HG03280 (cell line): ENCODE data around the gene DDX51.

Experiments
- ATAC-seq: cut with Tn5 transposase; IDR thresholded peaks from one replicate; pipeline ENCODE4 v1.9.1; 2021; ENCODE audit warnings: mild to moderate bottlenecking, moderate library complexity; ENCODE audit not compliant: unreplicated experiment

DDX51 gene

GRCh38 chr12:132167611-132168310 lies 23.6 kb upstream of the DDX51 start:
- ATAC-seq: no peak

DNA sequence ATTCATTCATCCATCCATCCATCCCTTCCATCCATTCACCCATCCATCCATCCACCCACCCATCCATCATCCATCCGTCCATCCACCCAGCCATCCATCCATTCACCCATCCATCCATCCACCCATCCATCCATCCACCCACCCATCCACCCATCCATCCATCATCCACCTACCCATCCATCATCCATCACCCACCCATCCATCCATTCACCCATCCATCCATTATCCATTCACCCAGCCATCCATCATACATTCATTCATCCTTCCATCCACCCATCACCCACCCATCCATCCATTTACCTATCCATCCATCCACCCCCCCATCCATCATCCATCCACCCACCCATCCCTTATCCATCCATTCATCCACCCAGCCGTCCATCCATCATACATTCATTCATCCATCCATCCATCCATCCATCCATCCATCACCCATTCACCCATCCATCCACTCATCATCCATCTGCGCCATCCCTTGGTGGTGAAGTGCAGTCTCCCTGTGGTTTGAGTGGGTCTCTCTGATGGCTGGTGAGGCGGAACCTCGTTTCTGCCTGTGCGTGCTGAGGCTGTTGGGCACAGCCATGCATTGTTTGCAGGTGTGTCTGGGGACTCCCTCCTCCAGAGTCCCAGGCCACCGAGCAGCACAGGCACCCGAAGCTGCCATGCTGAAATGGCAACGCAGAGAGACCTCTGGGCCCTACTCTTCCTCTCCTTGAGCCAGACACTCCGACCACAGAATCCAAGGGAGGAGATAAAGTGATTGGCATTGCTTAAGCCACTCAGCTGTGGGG lies 22.9 kb upstream of the DDX51 start:
- ATAC-seq: no peak

DNA sequence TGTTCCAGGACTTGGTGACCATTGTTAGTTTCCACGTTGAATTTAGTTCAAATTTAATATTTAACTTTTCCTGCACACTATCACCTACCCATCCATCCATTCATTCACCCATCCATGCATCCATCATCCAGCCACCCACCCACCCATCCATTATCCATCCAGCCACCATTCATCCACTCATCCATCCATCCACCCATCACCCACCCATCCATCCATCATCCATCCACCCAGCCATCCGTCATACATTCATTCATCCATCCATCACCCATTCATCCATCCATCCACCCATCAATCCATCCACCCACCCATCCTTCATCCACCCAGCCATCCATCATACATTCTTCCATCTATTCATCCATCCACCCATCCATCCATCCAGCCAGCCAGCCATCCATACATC lies 22.0 kb upstream of the DDX51 start:
- no peak for ATAC-seq

DNA sequence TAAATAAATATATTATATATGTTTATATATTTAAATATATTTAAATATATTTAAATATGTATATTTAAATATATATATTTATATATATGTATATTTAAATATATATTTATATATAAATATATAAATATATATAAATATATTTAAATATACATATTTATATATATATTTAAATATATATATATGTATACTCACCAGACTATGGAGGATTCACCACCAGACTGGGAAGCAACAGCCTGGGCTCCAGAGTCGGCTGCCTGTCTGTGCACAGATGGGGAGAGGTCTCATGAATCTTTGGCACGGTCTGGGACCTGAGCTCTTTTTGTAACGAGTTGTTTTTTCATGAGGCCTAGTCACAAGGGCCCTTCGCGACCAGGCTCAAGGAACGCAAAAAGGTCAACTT lies 21.5 kb upstream of the DDX51 start:
- no peak for ATAC-seq

- ATAC-seq: no peak
Measured at GRCh38 chr12:132164426-132164825, 20.3 kb upstream of the DDX51 start.

- ATAC-seq: no peak
Measured at GRCh38 chr12:132163911-132164288, 19.8 kb upstream of the DDX51 start.

DNA sequence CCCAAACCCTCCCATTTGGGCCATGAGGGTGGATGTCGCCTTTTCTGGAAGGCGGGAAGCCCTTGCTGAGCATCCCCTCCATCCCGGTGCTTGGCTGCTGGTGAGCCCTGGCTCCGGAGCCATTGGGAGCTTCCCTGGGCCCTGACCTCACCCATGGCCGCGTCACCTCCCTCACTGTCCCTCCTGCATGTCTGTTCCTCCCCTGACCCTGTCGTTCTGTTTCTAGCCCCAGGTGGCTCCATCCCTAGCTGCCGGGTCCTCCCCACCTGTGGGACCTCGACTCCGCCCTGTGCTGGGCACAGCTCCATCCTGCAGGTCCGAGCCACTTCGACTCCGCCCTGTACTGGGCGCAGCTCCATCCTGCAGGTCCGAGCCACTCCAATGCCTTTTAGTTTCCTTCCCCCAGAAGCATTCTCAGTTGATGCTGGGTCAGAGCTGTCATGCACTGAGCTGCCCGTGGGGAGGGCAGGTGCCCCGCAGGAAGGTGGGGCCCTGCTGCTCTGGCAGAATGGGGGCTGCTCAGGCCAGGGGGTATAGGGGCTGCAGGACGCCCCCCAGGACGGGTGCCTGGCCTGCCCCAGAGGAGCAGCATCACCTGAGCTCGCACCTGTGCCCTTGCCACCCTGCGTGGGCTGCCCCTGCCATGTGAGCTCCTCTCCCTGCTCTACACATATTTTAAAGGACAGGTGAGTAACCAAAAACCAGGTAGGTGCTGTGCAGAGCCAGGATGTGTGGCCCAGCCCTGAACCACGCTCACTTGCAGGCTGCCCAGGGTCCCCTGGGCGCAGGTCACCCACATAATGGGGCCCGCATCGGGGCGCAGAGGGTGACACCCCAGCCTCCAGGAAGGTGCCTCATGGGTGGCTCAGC lies 19.2 kb upstream of the DDX51 start:
- no peak for ATAC-seq

DNA sequence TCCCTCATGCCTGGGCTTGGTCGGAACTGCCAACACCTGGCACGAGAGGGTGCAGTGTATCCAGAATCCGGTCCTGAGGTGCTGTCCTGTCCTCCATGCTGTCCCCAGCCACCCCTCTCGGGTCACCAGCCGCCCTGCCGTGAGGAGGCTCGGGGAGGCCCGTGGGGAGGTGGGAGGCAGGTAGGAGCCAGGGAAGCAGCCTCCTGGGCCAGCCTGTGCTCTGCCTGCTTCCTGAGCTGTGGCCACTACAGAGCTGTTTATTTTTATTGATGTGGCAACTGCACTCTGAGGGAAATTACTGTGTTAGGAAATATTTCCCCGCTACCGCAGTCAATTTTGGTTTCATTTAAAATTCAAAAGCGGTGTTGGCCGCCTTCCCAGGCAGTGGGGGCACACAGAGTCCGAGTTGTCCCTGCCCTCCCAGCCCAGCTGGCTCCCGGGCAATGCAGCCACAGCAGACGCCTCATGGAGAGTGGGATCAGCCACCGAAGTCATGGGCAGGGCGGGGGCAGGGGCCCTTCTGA lies 18.5 kb upstream of the DDX51 start:
- no peak for ATAC-seq

DNA sequence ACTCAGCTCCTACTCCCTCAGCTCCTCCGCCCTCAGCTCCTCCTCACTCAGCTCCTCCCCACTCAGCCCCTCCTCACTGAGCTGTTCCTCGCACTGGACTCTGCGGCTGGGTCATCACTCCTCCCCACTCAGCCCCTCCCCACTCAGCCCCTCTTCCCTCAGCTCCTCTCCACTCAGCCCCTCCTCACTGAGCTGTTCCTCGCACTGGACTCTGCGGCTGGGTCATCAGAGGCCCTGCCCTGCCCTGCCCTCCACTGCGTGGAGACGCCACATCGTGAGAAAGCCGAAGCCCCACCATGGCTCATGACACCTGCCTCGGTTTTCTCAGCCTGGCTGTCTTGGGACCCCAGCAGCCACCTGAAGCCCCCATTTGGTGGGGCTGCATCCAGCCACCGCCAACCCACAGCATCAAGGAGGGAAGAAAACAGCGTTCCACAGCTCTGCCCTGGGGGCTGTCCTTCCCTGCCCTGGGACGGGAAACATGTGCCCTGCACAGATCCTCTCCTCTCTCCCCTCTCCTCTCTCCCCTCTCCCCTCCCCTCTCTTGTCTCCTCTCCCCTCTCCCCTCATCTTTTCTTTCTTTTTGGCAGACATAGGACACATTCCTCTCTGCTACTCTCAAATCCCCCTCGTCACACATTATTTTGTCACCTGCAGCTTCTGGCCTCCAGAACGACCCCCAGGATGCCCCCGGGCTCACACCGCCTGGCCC lies 17.8 kb upstream of the DDX51 start:
- ATAC-seq: no peak

GRCh38 chr12:132161036-132161781 lies 17.1 kb upstream of the DDX51 start:
- no peak for ATAC-seq

DNA sequence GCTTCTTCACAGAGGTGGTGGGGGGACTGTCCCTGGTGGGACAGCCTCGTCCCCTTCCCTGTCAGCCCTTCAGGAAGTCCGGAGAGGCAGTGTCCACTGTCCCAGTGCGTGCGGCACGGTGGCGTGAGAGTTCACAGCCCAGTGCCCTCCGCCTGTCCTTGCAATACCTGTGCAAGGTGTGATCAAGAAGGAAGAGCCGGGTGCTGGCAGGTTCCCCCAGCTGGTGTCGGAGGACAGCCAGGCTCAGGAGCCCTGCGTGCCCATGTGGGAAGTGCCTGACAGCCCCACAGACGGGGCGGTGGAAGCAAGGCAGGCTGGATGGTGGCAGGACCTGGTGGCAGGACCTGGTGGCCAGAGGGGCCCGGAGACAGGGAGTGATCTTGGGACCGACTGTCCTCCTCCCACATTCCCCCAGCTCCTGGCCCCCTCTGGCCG lies 16.5 kb upstream of the DDX51 start:
- no peak for ATAC-seq

DNA sequence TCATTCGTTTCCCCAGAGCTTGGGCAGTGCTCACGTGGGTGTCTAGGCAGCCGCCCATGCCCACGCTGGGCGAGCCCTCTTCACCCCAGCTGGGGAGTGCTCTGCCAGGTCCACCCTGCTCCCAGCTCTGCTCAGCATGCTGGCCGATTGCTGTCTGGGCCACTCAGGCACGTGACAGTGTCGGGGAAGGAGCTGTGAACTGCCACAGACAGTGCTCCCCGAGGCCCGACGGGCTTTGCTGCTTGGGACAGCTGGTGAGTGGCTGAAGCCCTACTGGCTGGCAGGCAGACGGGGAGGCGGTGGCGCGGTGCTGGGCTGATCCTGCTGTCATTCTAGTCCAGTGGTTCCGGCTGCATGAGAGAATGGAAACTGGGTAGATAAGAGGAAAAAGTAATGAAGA lies 15.9 kb upstream of the DDX51 start:
- ATAC-seq: no peak

GRCh38 chr12:132159555-132160003 lies 15.5 kb upstream of the DDX51 start:
- ATAC-seq: no peak

- ATAC-seq: no peak
Measured at GRCh38 chr12:132158677-132159554, 14.8 kb upstream of the DDX51 start.

GRCh38 chr12:132157733-132158409 lies 13.8 kb upstream of the DDX51 start:
- no peak for ATAC-seq

- no peak for ATAC-seq
Measured at GRCh38 chr12:132156573-132157325, 12.6 kb upstream of the DDX51 start.

DNA sequence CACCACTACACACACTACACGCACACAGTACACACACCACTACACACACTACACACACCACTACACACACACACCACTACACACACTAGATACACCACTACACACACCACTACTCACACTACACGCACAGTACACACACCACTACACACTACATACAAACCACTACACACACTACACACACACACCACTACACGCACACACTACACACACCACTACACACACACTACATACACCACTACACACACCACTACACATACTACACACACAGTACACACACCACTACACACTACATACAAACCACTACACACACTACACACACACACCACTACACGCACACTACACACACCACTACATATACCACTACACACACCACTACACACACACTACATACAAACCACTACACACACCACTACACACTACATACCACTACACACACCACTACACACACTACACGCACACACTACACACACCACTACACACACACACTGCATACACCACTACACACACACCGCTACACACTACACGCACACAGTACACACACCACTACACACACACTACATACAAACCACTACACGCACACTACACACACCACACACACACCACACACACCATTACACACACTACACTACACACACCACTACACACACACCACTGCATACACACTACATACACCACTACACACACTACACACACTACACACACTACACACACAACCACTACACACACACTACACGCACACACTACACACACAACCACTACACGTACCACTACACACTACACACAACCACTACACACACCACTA lies 11.9 kb upstream of the DDX51 start:
- ATAC-seq: no peak
